Eye (tissue), 1 donor: ENCODE results near the gene OCEL1.
"Not testable (repeated sequence)": the region's sequence is repeated elsewhere in the genome, so short reads cannot be mapped to it uniquely, and the experiment has no call there.

Experiments
- DNase-seq: peaks from one replicate; pipeline ENCODE4 v3.0.0-alpha.2; 2015

Gene OCEL1

DNA sequence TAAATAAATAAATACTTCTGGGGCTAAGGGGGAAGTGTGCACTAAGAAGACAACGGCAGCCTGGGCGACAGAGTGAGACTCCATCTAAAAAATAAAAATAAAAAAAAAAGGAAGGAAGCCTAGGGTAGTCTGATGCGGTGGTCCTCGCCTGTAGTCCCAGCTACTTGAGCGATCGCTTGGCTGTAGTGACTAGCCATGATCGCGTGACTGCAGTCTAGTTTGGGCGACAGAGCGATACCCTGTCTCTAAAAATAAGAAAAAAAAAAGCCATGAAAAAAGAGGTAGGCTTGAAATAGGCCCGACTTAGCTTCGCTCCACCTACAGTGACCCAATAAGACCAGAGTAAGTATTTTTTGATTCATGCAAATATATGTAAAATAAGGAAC, 40.6 kb downstream of the OCEL1 start:
- DNase-seq, result no peak

DNA sequence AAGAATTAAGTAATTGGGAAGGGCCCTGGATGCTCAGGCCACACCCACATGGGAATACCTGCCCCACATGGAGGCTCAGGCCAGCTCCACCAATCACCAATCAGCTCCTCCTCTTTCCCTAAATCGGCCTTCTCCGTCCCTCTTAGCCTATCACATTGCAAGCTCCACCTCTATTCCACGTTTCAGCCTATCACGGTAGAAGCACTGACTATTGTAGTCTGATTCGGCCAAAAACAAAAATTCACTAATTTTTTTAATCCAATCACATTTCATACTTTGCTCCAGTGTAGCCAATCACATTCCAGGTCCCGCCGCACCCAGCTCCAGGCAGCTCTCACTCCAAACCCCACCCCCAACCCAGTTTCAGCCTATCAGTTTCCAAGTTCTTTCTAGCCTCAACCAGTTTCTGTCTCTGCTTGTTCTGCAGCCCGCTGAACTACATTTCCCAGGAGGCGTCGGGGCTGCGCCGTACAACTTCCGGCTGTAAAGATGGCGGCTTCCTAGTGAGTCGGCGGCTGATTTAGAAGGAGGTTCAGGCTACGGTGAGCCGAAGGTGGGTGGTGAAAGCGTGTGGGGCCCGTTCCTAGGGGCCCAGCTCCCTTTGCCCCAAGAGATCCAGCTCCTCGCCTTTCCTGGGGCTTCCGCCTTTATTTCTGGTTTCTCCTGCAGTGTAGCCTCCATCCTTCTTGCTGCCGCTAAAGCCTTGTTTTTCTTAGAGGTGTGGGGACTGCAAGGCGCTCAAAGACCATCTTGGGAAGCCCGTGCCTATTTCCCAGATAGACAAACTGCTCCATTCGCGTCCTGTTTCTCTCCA, 41.2 kb downstream of the OCEL1 start, which contains the start of gene BABAM1:
Gene BABAM1 (plus strand): TSS at position 469 of the 814 bp plus-strand sequence. CDS start 1,364 bp downstream, outside the sequence.
- DNase-seq, result peak; percentile 99

DNA sequence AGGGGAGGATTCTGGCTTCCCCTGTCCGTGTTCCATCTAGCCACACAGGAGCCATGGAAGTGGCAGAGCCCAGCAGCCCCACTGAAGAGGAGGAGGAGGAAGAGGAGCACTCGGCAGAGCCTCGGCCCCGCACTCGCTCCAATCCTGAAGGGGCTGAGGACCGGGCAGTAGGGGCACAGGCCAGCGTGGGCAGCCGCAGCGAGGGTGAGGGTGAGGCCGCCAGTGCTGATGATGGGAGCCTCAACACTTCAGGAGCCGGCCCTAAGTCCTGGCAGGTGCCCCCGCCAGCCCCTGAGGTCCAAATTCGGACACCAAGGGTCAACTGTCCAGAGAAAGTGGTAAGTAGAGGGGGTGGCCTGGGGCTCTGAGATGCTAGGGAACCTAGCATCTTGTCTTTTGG, 42.7 kb downstream of the OCEL1 start:
- DNase-seq, result no peak

DNA sequence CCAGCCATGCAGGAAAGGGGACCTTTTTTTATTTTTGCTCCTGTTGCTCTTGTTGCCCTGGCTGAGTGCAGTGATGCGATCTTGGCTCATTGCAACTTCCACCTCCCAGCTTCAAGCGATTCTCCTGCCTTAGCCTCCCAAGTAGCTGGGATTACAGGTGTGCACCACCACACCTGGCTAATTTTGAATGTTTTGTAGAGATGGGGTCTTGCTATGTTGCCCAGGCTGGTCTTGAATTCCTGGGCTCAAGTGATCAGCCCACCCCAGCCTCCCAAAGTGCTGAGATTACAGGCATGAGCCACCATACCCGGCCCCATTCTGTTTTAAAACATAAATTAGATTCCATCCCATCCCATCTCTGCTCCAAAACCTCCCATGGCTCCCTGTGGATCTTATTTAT, 48.9 kb downstream of the OCEL1 start:
- DNase-seq, result not testable (repeated sequence)

DNA sequence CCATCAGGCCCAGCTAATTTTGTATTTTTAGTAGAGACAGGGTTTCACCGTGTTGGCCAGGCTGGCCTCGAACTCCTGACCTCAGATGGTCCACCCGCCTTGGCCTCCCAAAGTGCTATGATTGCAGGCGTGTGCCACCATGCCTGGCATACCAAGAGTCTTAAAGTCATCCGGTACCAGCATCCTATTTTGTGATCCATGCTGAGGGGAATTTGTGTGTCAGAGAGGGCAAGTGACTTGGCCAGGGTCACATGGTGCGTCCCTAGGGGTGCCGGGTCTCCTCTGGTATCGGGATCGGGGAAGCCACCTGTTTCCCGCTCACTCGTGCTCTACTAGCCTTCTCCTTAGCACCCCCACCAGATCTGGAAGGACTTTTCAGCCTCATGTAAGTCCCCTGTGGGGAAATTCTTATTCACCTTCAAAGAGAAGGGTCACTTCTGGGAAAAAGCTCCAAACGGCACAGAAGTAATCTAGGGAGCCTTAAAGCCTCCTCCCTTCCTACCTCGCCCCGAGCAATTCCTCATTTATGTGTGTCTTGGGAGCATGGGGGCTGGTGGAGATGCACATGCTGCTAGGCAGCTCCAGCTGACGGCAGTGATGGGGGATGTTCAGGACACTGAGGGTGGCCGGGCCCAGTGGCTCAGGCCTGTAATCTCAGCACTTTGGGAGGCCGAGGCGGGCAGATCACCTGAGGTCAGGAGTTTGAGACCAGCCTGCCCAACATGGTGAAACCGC, 49.6 kb downstream of the OCEL1 start:
- DNase-seq, result no peak
